HepG2 (cell line): Measurements from ENCODE around the gene CLPTM1. TPM values are rescaled to one million over a fixed set of nuclear protein-coding genes. Genes with fewer than 3 reads are reported as not detected.
A peak's percentile ranks its signal among the peaks of the same experiment; 100 is the strongest.

ENCODE experiments used
- CBX1 ChIP-seq: IDR thresholded peaks from one replicate; pipeline ENCODE4 v1.6.1; 2016; ENCODE audit warnings: antibody characterized with exemption, low read depth
- HHEX ChIP-seq: IDR thresholded peaks from 2 replicates; pipeline ENCODE4 v1.6.1; 2016; ENCODE audit warnings: control low read depth
- KDM2A ChIP-seq: sonication (generic); formaldehyde crosslinking; IDR thresholded peaks from 2 replicates; pipeline ENCODE4 v1.4.0; 2020; ENCODE audit warnings: low read depth, missing genetic modification reagents, borderline replicate concordance
- KLF6 ChIP-seq: IDR thresholded peaks from 2 replicates; pipeline ENCODE4 v1.8.0; 2016; ENCODE audit warnings: missing biosample characterization, missing genetic modification reagents
- PCBP2 ChIP-seq: fragments of 200-400 bp; formaldehyde crosslinking; optimal IDR thresholded peaks from 2 replicates; pipeline ENCODE3; 2018; ENCODE audit warnings: low read length, low read depth; ENCODE audit not compliant: poor library complexity, severe bottlenecking
- PHF20 ChIP-seq: sonication (generic); formaldehyde crosslinking; IDR thresholded peaks from 2 replicates; pipeline ENCODE4 v1.5.0; 2020; ENCODE audit warnings: mild to moderate bottlenecking, missing genetic modification reagents
- RAD21 ChIP-seq: fragments of 450-650 bp; formaldehyde crosslinking; IDR thresholded peaks from 2 replicates; pipeline ENCODE4 v1.5.0; 2020; ENCODE audit warnings: mild to moderate bottlenecking
- RBFOX2 ChIP-seq: fragments of 200-400 bp; formaldehyde crosslinking; IDR thresholded peaks from 2 replicates; pipeline ENCODE4 v1.6.1; 2017; ENCODE audit warnings: low read depth, mild to moderate bottlenecking, low read length
- ZNF816 ChIP-seq: sonication (generic); formaldehyde crosslinking; IDR thresholded peaks from 2 replicates; pipeline ENCODE4 v1.8.0; 2022; ENCODE audit warnings: missing genetic modification reagents, mild to moderate bottlenecking, borderline replicate concordance
- ZNF879 ChIP-seq: sonication (generic); formaldehyde crosslinking; IDR thresholded peaks from 2 replicates; pipeline ENCODE4 v1.8.1; 2023; ENCODE audit warnings: missing genetic modification reagents
- polyA plus RNA-seq, 8 experiments: library from polyadenylated mRNA; depleted of rRNA in 3 of 8; stranded (reverse) in 7 of 8; unstranded in 1 of 8; fragments of >200 nt; fragmentation: Illumina TruSeq in 4 of 8; extraction: Trizol in 4 of 8; gene quantifications; 2 replicates each; pipeline versions ENCODE4 v1.2.1 to v1.2.3, GENCODE V29; 2011 to 2016; ENCODE audit warnings: low read depth in 4 of 8, missing spikeins in 1 of 8, mixed read lengths in 1 of 8; ENCODE audit not compliant: insufficient read depth in 1 of 8
- total RNA-seq, 5 experiments: library from RNA; depleted of rRNA; stranded (reverse); fragments of >200 nt; fragmentation: Illumina TruSeq; extraction: Trizol; gene quantifications; 2 replicates each; pipeline ENCODE4 v1.2.3, GENCODE V29; 2016; ENCODE audit warnings: low read depth in 1 of 5
- TF ChIP-seq, protein P1 (sequence below): sonication (generic); formaldehyde crosslinking; IDR thresholded peaks from 2 replicates; pipeline ENCODE4 v1.5.1; 2020; ENCODE audit warnings: mild to moderate bottlenecking, missing genetic modification reagents
- TF ChIP-seq, protein P2 (sequence below): sonication (generic); formaldehyde crosslinking; IDR thresholded peaks from 2 replicates; pipeline ENCODE4 v1.5.0; 2020; ENCODE audit warnings: mild to moderate bottlenecking, missing genetic modification reagents
- TF ChIP-seq, protein P3 (sequence below): sonication (generic); formaldehyde crosslinking; IDR thresholded peaks from 2 replicates; pipeline ENCODE4 v1.4.0; 2020; ENCODE audit warnings: missing genetic modification reagents
- TF ChIP-seq, protein P4 (sequence below): sonication (generic); formaldehyde crosslinking; IDR thresholded peaks from 2 replicates; pipeline ENCODE4 v1.4.0; 2020; ENCODE audit warnings: mild to moderate bottlenecking, missing genetic modification reagents

Gene CLPTM1
- total and polyA plus RNA-seq, 2 of the 13 experiments (the other 11 are each of a cell fraction or from before 2014, with no cell fraction given): 34.9 to 42.8 TPM

DNA sequence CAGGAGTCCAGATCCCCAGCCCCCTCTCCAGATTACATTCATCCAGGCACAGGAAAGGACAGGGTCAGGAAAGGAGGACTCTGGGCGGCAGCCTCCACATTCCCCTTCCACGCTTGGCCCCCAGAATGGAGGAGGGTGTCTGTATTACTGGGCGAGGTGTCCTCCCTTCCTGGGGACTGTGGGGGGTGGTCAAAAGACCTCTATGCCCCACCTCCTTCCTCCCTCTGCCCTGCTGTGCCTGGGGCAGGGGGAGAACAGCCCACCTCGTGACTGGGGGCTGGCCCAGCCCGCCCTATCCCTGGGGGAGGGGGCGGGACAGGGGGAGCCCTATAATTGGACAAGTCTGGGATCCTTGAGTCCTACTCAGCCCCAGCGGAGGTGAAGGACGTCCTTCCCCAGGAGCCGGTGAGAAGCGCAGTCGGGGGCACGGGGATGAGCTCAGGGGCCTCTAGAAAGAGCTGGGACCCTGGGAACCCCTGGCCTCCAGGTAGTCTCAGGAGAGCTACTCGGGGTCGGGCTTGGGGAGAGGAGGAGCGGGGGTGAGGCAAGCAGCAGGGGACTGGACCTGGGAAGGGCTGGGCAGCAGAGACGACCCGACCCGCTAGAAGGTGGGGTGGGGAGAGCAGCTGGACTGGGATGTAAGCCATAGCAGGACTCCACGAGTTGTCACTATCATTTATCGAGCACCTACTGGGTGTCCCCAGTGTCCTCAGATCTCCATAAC, 49.6 kb upstream of the CLPTM1 start, which contains the start of gene APOE (continued):
- peak; percentile 19; the same call in 1 of the 2 replicates for TF ChIP-seq RAD21 (CRISPR knock-in tag)
- 0 out of 2 replicates have a peak, but pooled peaks have one; percentile 47 for TF ChIP-seq ZNF816 (CRISPR knock-in tag)
- no peak for TF ChIP-seq ZNF879 (CRISPR knock-in tag)
- TF ChIP-seq, protein P1, sequence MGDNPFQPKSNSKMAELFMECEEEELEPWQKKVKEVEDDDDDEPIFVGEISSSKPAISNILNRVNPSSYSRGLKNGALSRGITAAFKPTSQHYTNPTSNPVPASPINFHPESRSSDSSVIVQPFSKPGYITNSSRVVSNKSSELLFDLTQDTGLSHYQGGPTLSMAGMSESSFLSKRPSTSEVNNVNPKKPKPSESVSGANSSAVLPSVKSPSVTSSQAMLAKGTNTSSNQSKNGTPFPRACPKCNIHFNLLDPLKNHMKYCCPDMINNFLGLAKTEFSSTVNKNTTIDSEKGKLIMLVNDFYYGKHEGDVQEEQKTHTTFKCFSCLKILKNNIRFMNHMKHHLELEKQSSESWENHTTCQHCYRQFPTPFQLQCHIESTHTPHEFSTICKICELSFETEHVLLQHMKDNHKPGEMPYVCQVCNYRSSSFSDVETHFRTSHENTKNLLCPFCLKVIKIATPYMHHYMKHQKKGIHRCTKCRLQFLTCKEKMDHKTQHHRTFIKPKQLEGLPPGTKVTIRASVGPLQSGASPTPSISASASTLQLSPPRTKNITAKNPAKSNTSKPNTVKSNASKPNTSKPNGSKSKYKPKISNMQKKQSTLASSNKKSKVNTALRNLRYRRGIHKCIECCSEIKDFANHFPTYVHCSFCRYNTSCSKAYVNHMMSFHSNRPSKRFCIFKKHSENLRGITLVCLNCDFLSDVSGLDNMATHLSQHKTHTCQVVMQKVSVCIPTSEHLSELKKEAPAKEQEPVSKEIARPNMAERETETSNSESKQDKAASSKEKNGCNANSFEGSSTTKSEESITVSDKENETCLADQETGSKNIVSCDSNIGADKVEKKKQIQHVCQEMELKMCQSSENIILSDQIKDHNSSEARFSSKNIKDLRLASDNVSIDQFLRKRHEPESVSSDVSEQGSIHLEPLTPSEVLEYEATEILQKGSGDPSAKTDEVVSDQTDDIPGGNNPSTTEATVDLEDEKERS (CRISPR knock-in tag): no peak
- TF ChIP-seq, protein P2, sequence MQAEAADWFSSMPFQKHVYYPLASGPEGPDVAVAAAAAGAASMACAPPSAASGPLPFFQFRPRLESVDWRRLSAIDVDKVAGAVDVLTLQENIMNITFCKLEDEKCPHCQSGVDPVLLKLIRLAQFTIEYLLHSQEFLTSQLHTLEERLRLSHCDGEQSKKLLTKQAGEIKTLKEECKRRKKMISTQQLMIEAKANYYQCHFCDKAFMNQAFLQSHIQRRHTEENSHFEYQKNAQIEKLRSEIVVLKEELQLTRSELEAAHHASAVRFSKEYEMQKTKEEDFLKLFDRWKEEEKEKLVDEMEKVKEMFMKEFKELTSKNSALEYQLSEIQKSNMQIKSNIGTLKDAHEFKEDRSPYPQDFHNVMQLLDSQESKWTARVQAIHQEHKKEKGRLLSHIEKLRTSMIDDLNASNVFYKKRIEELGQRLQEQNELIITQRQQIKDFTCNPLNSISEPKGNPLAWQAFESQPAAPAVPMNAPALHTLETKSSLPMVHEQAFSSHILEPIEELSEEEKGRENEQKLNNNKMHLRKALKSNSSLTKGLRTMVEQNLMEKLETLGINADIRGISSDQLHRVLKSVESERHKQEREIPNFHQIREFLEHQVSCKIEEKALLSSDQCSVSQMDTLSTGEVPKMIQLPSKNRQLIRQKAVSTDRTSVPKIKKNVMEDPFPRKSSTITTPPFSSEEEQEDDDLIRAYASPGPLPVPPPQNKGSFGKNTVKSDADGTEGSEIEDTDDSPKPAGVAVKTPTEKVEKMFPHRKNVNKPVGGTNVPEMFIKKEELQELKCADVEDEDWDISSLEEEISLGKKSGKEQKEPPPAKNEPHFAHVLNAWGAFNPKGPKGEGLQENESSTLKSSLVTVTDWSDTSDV: no peak
- peak; percentile 54; the same call in 1 of the 2 replicates for TF ChIP-seq KDM2A (CRISPR knock-in tag)
- peak; percentile 11; the same call in 1 of the 2 replicates for TF ChIP-seq PHF20 (CRISPR knock-in tag)
- no peak for TF ChIP-seq PCBP2
- TF ChIP-seq CBX1: peak; percentile 70
- TF ChIP-seq KLF6 (CRISPR knock-in tag): no peak
- TF ChIP-seq HHEX (CRISPR knock-in tag): no peak
- TF ChIP-seq, protein P3, sequence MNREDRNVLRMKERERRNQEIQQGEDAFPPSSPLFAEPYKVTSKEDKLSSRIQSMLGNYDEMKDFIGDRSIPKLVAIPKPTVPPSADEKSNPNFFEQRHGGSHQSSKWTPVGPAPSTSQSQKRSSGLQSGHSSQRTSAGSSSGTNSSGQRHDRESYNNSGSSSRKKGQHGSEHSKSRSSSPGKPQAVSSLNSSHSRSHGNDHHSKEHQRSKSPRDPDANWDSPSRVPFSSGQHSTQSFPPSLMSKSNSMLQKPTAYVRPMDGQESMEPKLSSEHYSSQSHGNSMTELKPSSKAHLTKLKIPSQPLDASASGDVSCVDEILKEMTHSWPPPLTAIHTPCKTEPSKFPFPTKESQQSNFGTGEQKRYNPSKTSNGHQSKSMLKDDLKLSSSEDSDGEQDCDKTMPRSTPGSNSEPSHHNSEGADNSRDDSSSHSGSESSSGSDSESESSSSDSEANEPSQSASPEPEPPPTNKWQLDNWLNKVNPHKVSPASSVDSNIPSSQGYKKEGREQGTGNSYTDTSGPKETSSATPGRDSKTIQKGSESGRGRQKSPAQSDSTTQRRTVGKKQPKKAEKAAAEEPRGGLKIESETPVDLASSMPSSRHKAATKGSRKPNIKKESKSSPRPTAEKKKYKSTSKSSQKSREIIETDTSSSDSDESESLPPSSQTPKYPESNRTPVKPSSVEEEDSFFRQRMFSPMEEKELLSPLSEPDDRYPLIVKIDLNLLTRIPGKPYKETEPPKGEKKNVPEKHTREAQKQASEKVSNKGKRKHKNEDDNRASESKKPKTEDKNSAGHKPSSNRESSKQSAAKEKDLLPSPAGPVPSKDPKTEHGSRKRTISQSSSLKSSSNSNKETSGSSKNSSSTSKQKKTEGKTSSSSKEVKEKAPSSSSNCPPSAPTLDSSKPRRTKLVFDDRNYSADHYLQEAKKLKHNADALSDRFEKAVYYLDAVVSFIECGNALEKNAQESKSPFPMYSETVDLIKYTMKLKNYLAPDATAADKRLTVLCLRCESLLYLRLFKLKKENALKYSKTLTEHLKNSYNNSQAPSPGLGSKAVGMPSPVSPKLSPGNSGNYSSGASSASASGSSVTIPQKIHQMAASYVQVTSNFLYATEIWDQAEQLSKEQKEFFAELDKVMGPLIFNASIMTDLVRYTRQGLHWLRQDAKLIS (CRISPR knock-in tag): 0 out of 2 replicates have a peak, but pooled peaks have one; percentile 14
- TF ChIP-seq RBFOX2: peak; percentile 80
- TF ChIP-seq, protein P4, sequence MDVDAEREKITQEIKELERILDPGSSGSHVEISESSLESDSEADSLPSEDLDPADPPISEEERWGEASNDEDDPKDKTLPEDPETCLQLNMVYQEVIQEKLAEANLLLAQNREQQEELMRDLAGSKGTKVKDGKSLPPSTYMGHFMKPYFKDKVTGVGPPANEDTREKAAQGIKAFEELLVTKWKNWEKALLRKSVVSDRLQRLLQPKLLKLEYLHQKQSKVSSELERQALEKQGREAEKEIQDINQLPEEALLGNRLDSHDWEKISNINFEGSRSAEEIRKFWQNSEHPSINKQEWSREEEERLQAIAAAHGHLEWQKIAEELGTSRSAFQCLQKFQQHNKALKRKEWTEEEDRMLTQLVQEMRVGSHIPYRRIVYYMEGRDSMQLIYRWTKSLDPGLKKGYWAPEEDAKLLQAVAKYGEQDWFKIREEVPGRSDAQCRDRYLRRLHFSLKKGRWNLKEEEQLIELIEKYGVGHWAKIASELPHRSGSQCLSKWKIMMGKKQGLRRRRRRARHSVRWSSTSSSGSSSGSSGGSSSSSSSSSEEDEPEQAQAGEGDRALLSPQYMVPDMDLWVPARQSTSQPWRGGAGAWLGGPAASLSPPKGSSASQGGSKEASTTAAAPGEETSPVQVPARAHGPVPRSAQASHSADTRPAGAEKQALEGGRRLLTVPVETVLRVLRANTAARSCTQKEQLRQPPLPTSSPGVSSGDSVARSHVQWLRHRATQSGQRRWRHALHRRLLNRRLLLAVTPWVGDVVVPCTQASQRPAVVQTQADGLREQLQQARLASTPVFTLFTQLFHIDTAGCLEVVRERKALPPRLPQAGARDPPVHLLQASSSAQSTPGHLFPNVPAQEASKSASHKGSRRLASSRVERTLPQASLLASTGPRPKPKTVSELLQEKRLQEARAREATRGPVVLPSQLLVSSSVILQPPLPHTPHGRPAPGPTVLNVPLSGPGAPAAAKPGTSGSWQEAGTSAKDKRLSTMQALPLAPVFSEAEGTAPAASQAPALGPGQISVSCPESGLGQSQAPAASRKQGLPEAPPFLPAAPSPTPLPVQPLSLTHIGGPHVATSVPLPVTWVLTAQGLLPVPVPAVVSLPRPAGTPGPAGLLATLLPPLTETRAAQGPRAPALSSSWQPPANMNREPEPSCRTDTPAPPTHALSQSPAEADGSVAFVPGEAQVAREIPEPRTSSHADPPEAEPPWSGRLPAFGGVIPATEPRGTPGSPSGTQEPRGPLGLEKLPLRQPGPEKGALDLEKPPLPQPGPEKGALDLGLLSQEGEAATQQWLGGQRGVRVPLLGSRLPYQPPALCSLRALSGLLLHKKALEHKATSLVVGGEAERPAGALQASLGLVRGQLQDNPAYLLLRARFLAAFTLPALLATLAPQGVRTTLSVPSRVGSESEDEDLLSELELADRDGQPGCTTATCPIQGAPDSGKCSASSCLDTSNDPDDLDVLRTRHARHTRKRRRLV: no peak
